ENCODE measurements around the gene EGFR.
"Not testable (repeated sequence)": the region's sequence is repeated elsewhere in the genome, so short reads cannot be mapped to it uniquely, and the experiment has no call there.

DNA sequence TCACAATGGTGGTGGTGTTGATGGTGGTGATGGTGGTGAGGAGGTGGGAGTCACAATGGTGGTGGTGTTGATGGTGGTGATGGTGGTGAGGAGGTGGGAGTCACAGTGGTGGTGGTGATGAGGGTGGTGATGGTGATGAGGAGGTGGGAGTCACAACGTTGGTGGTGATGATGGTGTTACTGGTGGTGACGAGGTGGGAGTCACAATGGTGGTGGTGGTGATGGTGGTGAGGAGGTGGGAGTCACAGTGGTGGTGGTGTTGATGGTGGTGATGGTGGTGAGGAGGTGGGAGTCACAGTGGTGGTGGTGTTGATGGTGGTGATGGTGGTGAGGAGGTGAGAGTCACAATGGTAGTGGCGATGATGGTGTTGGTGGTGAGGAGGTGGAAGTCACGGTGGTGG lies 148.5 kb downstream of the EGFR start:
- not testable (repeated sequence) for TF ChIP-seq CTCF (IDR thresholded peaks at IDR 0.05; ENCODE audit: borderline replicate concordance, extremely low read depth, low read length, poor library complexity, severe bottlenecking); EZH2 (IDR thresholded peaks at IDR 0.05; ENCODE audit: borderline replicate concordance, low read depth, low read length, severe bottlenecking)
